WTC11 (cell line): ENCODE results near the gene ATPAF1. TPM values are rescaled to one million over a fixed set of nuclear protein-coding genes. Genes with fewer than 3 reads are reported as not detected.
"Not testable (repeated sequence)": the region's sequence is repeated elsewhere in the genome, so short reads cannot be mapped to it uniquely, and the experiment has no call there.

ENCODE experiments used
- ATAC-seq: fragments of 200-7000 bp; cut with Tn5 transposase; 2 replicates; pipeline ENCODE4 v1.10.0; 2021; ENCODE audit warnings: mild to moderate bottlenecking, moderate library complexity
- CTCF ChIA-PET: fragments of 300-600 bp; sonication (Branson Sonifier 250); formaldehyde crosslinking; loops from one replicate; lab custom pipeline; 2021; ENCODE audit warnings: antibody characterized with exemption; lab: Charles Lee
- POLR2A ChIA-PET: fragments of 350-600 bp; sonication (Branson Sonifier 250); formaldehyde crosslinking; loops from one replicate; lab custom pipeline; 2021; ENCODE audit warnings: antibody characterized with exemption; lab: Charles Lee
- DNase-seq: peaks from one replicate; pipeline ENCODE4 v3.0.0; 2021; ENCODE audit warnings: low spot score
- H3K27ac Mint-ChIP-seq: 2 replicates; pipeline ENCODE4 v1.8.0; 2021; ENCODE audit warnings: mixed read lengths
- H3K27me3 Mint-ChIP-seq: 2 replicates; pipeline ENCODE4 v1.8.0; 2021; ENCODE audit warnings: low read depth, mild to moderate bottlenecking, moderate library complexity, mixed read lengths
- H3K36me3 Mint-ChIP-seq: 2 replicates; pipeline ENCODE4 v1.8.0; 2021; ENCODE audit warnings: mixed read lengths
- H3K4me1 Mint-ChIP-seq: 2 replicates; pipeline ENCODE4 v1.8.0; 2022; ENCODE audit warnings: mixed read lengths
- H3K4me3 Mint-ChIP-seq: 2 replicates; pipeline ENCODE4 v1.8.0; 2021; ENCODE audit warnings: mild to moderate bottlenecking, moderate library complexity, mixed read lengths
- H3K9me3 Mint-ChIP-seq: 2 replicates; pipeline ENCODE4 v1.8.0; 2021; ENCODE audit warnings: mixed read lengths
- ATF2 ChIP-seq: sonication (generic); formaldehyde crosslinking; IDR thresholded peaks from 2 replicates; pipeline ENCODE4 v1.8.1; 2022; ENCODE audit warnings: low read depth, missing genetic modification reagents, borderline replicate concordance
- CDX4 ChIP-seq: fragments of 250-450 bp; sonication (Bioruptor Pico); IDR thresholded peaks from 2 replicates; pipeline ENCODE4 v1.9.0; 2021; ENCODE audit warnings: moderate library complexity, mild to moderate bottlenecking, inconsistent platforms, borderline replicate concordance
- CREM ChIP-seq: sonication (generic); formaldehyde crosslinking; IDR thresholded peaks from 2 replicates; pipeline ENCODE4 v1.8.1; 2022; ENCODE audit warnings: mild to moderate bottlenecking, missing genetic modification reagents, moderate library complexity
- FOXJ3 ChIP-seq: sonication (generic); formaldehyde crosslinking; IDR thresholded peaks from 2 replicates; pipeline ENCODE4 v1.9.0; 2021; ENCODE audit warnings: missing genetic modification reagents, mild to moderate bottlenecking, borderline replicate concordance
- GTF2I ChIP-seq: fragments of 250-450 bp; sonication (Bioruptor Pico); conservative IDR thresholded peaks from 2 replicates; pipeline ENCODE4 v1.4.0; 2021; ENCODE audit warnings: mild to moderate bottlenecking
- MXD4 ChIP-seq: fragments of 250-450 bp; sonication (Bioruptor Pico); IDR thresholded peaks from 2 replicates; pipeline ENCODE4 v1.8.0; 2021; ENCODE audit warnings: mild to moderate bottlenecking, moderate library complexity, borderline replicate concordance
- PREB ChIP-seq: sonication (generic); formaldehyde crosslinking; IDR thresholded peaks from 2 replicates; pipeline ENCODE4 v1.8.1; 2022; ENCODE audit warnings: mild to moderate bottlenecking, missing genetic modification reagents, moderate library complexity, borderline replicate concordance
- RELA ChIP-seq: sonication (generic); formaldehyde crosslinking; IDR thresholded peaks from 2 replicates; pipeline ENCODE4 v1.8.1; 2022; ENCODE audit warnings: missing genetic modification reagents, mild to moderate bottlenecking, borderline replicate concordance
- STAT6 ChIP-seq: sonication (generic); formaldehyde crosslinking; conservative IDR thresholded peaks from 2 replicates; pipeline ENCODE4 v1.8.1; 2023; ENCODE audit warnings: mild to moderate bottlenecking, low read depth, missing genetic modification reagents, moderate library complexity
- ZBTB21 ChIP-seq: sonication (generic); formaldehyde crosslinking; IDR thresholded peaks from 2 replicates; pipeline ENCODE4 v1.8.1; 2023; ENCODE audit warnings: mild to moderate bottlenecking, missing genetic modification reagents, borderline replicate concordance
- ZNF121 ChIP-seq: sonication (generic); formaldehyde crosslinking; IDR thresholded peaks from 2 replicates; pipeline ENCODE4 v1.8.0; 2023; ENCODE audit warnings: missing genetic modification reagents
- ZNF281 ChIP-seq: sonication (generic); formaldehyde crosslinking; IDR thresholded peaks from 2 replicates; pipeline ENCODE4 v1.8.0; 2023; ENCODE audit warnings: mild to moderate bottlenecking, missing genetic modification reagents
- total RNA-seq: library from RNA; stranded (reverse); gene quantifications from 3 replicates; pipeline ENCODE4 v1.2.3, GENCODE V29; 2021

ATPAF1 gene
- total RNA-seq, 1 experiment from 2014 or later, result 35.7 TPM

GRCh38 chr1:46697053-46697452, 28.9 kb upstream of the ATPAF1 start:
- peaks cover 28% of the 10 kb centered on the region for H3K36me3 Mint-ChIP-seq
- POLR2A ChIA-PET, result no interaction called here

GRCh38 chr1:46694676-46695075, 26.5 kb upstream of the ATPAF1 start:
- H3K4me1 Mint-ChIP-seq, H3K9me3 Mint-ChIP-seq, POLR2A ChIA-PET, H3K27ac Mint-ChIP-seq, CTCF ChIA-PET, ATAC-seq, H3K4me3 Mint-ChIP-seq, H3K27me3 Mint-ChIP-seq, DNase-seq: not testable (repeated sequence)
- peaks cover 48% of the 10 kb centered on the region for H3K36me3 Mint-ChIP-seq

More at GRCh38 chr1:46697053-46697452, 28.9 kb upstream of the ATPAF1 start:
- ATAC-seq (no peak), DNase-seq (no peak)
- no peak overlapping the region for H3K27ac Mint-ChIP-seq
- no peaks in the 10 kb centered on the region for H3K9me3 Mint-ChIP-seq
- no peaks in the 10 kb centered on the region for H3K4me1 Mint-ChIP-seq
- CTCF ChIA-PET, result no interaction called here
- H3K4me3 Mint-ChIP-seq, result no peak overlapping the region
- no peaks in the 10 kb centered on the region for H3K27me3 Mint-ChIP-seq
- TF ChIP-seq ZNF121 (CRISPR knock-in tag), result no peak
- TF ChIP-seq ZNF281, result no peak
- no peak for TF ChIP-seq ATF2
- TF ChIP-seq RELA (CRISPR knock-in tag), result no peak

- TF ChIP-seq ZNF281 (no peak), CDX4 (CRISPR knock-in tag) (no peak), CREM (CRISPR knock-in tag) (no peak), GTF2I (CRISPR knock-in tag) (no peak), PREB (CRISPR knock-in tag) (no peak), STAT6 (no peak), FOXJ3 (CRISPR knock-in tag) (no peak), ZBTB21 (CRISPR knock-in tag) (no peak), MXD4 (CRISPR knock-in tag) (no peak)
- TF ChIP-seq, all 79 proteins: peak for 0
- no peaks in the 10 kb centered on the region for H3K4me1 Mint-ChIP-seq
- CTCF ChIA-PET, result no interaction called here
- no peak overlapping the region for H3K27ac Mint-ChIP-seq
- POLR2A ChIA-PET, result no interaction called here
- H3K27me3 Mint-ChIP-seq, result no peaks in the 10 kb centered on the region
- peaks cover 64% of the 10 kb centered on the region for H3K36me3 Mint-ChIP-seq
- ATAC-seq, result no peak
- no peak for DNase-seq
- no peaks in the 10 kb centered on the region for H3K9me3 Mint-ChIP-seq
- H3K4me3 Mint-ChIP-seq, result no peak overlapping the region
Observed at GRCh38 chr1:46692811-46693770, 24.9 kb upstream of the ATPAF1 start.
